SU-DHL-6 (cell line): Measurements from ENCODE around the gene NR4A3.

Experiments used
- CTCF ChIP-seq: fragments of 200-600 bp; sonication (generic); IDR thresholded peaks from one replicate; pipeline ENCODE4 v1.5.1; 2017; ENCODE audit warnings: antibody characterized with exemption, mild to moderate bottlenecking, low read length, moderate library complexity; ENCODE audit not compliant: insufficient read depth, poor library complexity, severe bottlenecking
- EZH2phosphoT487 ChIP-seq: fragments of 200-600 bp; sonication (generic), shearing (Covaris generic); conservative IDR thresholded peaks from 2 replicates; pipeline ENCODE4 v1.6.1; 2018; ENCODE audit warnings: mild to moderate bottlenecking, antibody characterized with exemption, low read length, moderate library complexity, mixed read lengths

GRCh38 chr9:99895510-99895909 lies 73.8 kb downstream of the NR4A3 start:
- no peak for TF ChIP-seq CTCF
- TF ChIP-seq EZH2phosphoT487: no peak
